Neural progenitor cell (in vitro differentiated cells): Measurements from ENCODE around the gene GRIK3.

Experiments used
- EZH2phosphoT487 ChIP-seq: fragments of 200-600 bp; sonication (generic); IDR thresholded peaks from 2 replicates; pipeline ENCODE4 v1.6.1; 2017; ENCODE audit warnings: antibody characterized with exemption
- TF ChIP-seq, protein P1 (sequence below): fragments of 200-600 bp; sonication (generic); IDR thresholded peaks from 2 replicates; pipeline ENCODE4 v1.5.1; 2017; ENCODE audit warnings: antibody characterized with exemption, mild to moderate bottlenecking

DNA sequence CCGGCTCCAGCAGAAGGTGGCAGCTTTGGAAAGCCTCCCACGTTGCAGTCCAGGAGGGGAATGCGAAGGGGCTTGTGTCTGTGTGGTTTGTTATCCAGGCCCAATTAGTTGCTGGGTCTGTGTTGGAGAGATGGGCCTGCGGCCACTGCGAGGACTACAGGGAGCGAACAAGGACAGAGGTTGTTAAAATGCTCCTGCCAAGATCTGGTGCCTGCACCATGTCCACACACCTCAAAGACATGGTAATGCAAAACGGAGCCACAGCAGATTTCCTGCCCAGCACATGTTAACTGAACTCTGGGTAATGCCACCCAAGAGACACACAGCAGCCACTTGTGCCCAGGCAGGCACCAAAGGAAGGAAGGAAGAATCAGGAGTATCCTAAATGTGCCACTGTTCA is 18.6 kb downstream of the GRIK3 start:
- TF ChIP-seq, protein P1, sequence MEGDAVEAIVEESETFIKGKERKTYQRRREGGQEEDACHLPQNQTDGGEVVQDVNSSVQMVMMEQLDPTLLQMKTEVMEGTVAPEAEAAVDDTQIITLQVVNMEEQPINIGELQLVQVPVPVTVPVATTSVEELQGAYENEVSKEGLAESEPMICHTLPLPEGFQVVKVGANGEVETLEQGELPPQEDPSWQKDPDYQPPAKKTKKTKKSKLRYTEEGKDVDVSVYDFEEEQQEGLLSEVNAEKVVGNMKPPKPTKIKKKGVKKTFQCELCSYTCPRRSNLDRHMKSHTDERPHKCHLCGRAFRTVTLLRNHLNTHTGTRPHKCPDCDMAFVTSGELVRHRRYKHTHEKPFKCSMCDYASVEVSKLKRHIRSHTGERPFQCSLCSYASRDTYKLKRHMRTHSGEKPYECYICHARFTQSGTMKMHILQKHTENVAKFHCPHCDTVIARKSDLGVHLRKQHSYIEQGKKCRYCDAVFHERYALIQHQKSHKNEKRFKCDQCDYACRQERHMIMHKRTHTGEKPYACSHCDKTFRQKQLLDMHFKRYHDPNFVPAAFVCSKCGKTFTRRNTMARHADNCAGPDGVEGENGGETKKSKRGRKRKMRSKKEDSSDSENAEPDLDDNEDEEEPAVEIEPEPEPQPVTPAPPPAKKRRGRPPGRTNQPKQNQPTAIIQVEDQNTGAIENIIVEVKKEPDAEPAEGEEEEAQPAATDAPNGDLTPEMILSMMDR: no peak
- no peak for TF ChIP-seq EZH2phosphoT487
